ENCODE data around the gene TMEM40. TPM values are rescaled to one million over a fixed set of nuclear protein-coding genes. Genes with fewer than 3 reads are reported as not detected.
"Not testable (repeated sequence)": the region's sequence is repeated elsewhere in the genome, so short reads cannot be mapped to it uniquely, and the experiment has no call there.

Gene TMEM40
- polyA plus RNA-seq, 5 donors = 1.1 to 2.6 (median 2.0) TPM

- DNase-seq = no peak
Measured at GRCh38 chr3:12780751-12781150, 21.7 kb upstream of the TMEM40 start.

GRCh38 chr3:12777171-12777570 is 18.1 kb upstream of the TMEM40 start:
- DNase-seq = no peak

GRCh38 chr3:12775970-12776369 is 16.9 kb upstream of the TMEM40 start:
- not testable (repeated sequence) for DNase-seq

- DNase-seq = no peak
Measured at GRCh38 chr3:12775226-12775625, 16.2 kb upstream of the TMEM40 start.

- no peak for DNase-seq
Measured at GRCh38 chr3:12774619-12775018, 15.6 kb upstream of the TMEM40 start.

GRCh38 chr3:12773710-12774086 is 14.6 kb upstream of the TMEM40 start:
- no peak for DNase-seq

- DNase-seq = no peak
Measured at GRCh38 chr3:12773030-12773709, 14.1 kb upstream of the TMEM40 start.

GRCh38 chr3:12772462-12772861 is 13.4 kb upstream of the TMEM40 start:
- no peak for DNase-seq

- no peak for DNase-seq
Measured at GRCh38 chr3:12771236-12771635, 12.2 kb upstream of the TMEM40 start.

- DNase-seq = no peak
Measured at GRCh38 chr3:12769761-12770160, 10.7 kb upstream of the TMEM40 start.

- no peak for DNase-seq
Measured at GRCh38 chr3:12768579-12769527, 9.8 kb upstream of the TMEM40 start.

- DNase-seq = no peak
Measured at GRCh38 chr3:12766541-12766940, 7.5 kb upstream of the TMEM40 start.

GRCh38 chr3:12764171-12764776 is 5.2 kb upstream of the TMEM40 start:
- DNase-seq = no peak

GRCh38 chr3:12759693-12760565 is 870 bp upstream of the TMEM40 start:
- DNase-seq = no peak

GRCh38 chr3:12758025-12758781 is 856 bp downstream of the TMEM40 start:
- DNase-seq = peak; percentile 49 to 55

GRCh38 chr3:12756635-12757034 is 2.4 kb downstream of the TMEM40 start:
- no peak for DNase-seq

GRCh38 chr3:12756175-12756574 is 2.9 kb downstream of the TMEM40 start:
- DNase-seq = no peak

GRCh38 chr3:12755754-12756153 is 3.3 kb downstream of the TMEM40 start:
- no peak for DNase-seq

- DNase-seq = no peak
Measured at GRCh38 chr3:12754313-12754712, 4.7 kb downstream of the TMEM40 start.

GRCh38 chr3:12753275-12754028 is 5.6 kb downstream of the TMEM40 start:
- no peak for DNase-seq

Data from right lung (tissue), 5 donors.